ENCODE measurements around the gene CAPZA2. TPM values are rescaled to one million over a fixed set of nuclear protein-coding genes. Genes with fewer than 3 reads are reported as not detected.
"Not testable (repeated sequence)": the region's sequence is repeated elsewhere in the genome, so short reads cannot be mapped to it uniquely, and the experiment has no call there.

Gene CAPZA2
- total and polyA plus RNA-seq, 2 donors from 2014 or later, result 130 to 295 TPM

GRCh38 chr7:116815041-116815440 is 47.3 kb upstream of the CAPZA2 start:
- TF ChIP-seq CTCF (IDR thresholded peaks at IDR 0.05; ENCODE audit: borderline replicate concordance, extremely low read depth, insufficient read depth), result no peak
- no peak overlapping the region for H3K9ac ChIP-seq (ENCODE audit: low read length in 3 of 3)
- no peaks in the 10 kb centered on the region for H3K36me3 ChIP-seq (ENCODE audit: control insufficient read depth in 2 of 3, insufficient read depth in 3 of 3, low read length in 3 of 3)
- peaks cover 0 to 21% (median 5%) of the 10 kb centered on the region in 3 donors for H3K4me1 ChIP-seq (ENCODE audit: control insufficient read depth in 2 of 3, insufficient read depth in 2 of 3, low read depth in 1 of 3, low read length in 3 of 3)
- intact Hi-C loops (cut with DNase I), result loop anchor here (10.0 kb wide), 1 partner anchor 220 kb away; no protein-coding TSS in a partner anchor
- H3K4me3 ChIP-seq (ENCODE audit: low read length in 3 of 3), result no peak overlapping the region
- no peaks in the 10 kb centered on the region for H3K9me3 ChIP-seq (ENCODE audit: control insufficient read depth in 2 of 3, insufficient read depth in 1 of 3, low read length in 3 of 3)
- DNase-seq, result no peak
- H3K27me3 ChIP-seq (ENCODE audit: control insufficient read depth, insufficient read depth, low read length), result no peaks in the 10 kb centered on the region
- H3K27ac ChIP-seq (ENCODE audit: low read depth in 2 of 2, low read length in 2 of 2), result no peak overlapping the region
- no peak for FAIRE-seq

GRCh38 chr7:116820149-116820548 is 42.2 kb upstream of the CAPZA2 start:
- no peak overlapping the region for H3K4me3 ChIP-seq (ENCODE audit: low read length in 3 of 3)
- H3K27ac ChIP-seq (ENCODE audit: low read depth in 2 of 2, low read length in 2 of 2), result no peak overlapping the region
- no peaks in the 10 kb centered on the region for H3K36me3 ChIP-seq (ENCODE audit: control insufficient read depth in 2 of 3, insufficient read depth in 3 of 3, low read length in 3 of 3)
- DNase-seq (no peak), FAIRE-seq (no peak)
- no peaks in the 10 kb centered on the region for H3K27me3 ChIP-seq (ENCODE audit: control insufficient read depth, insufficient read depth, low read length)
- H3K9ac ChIP-seq (ENCODE audit: low read length in 3 of 3), result no peak overlapping the region
- no peak for TF ChIP-seq CTCF (IDR thresholded peaks at IDR 0.05; ENCODE audit: borderline replicate concordance, extremely low read depth, insufficient read depth)
- no peaks in the 10 kb centered on the region for H3K4me1 ChIP-seq (ENCODE audit: control insufficient read depth in 2 of 3, insufficient read depth in 2 of 3, low read depth in 1 of 3, low read length in 3 of 3)
- H3K9me3 ChIP-seq (ENCODE audit: control insufficient read depth in 2 of 3, insufficient read depth in 1 of 3, low read length in 3 of 3), result no peaks in the 10 kb centered on the region
- intact Hi-C loops (cut with DNase I), result no loop called here

- FAIRE-seq; H3K4me1 ChIP-seq (ENCODE audit: control insufficient read depth in 2 of 3, insufficient read depth in 2 of 3, low read depth in 1 of 3, low read length in 3 of 3); H3K9me3 ChIP-seq (ENCODE audit: control insufficient read depth in 2 of 3, insufficient read depth in 1 of 3, low read length in 3 of 3); H3K27ac ChIP-seq (ENCODE audit: low read depth in 2 of 2, low read length in 2 of 2); H3K4me3 ChIP-seq (ENCODE audit: low read length in 3 of 3); H3K36me3 ChIP-seq (ENCODE audit: control insufficient read depth in 2 of 3, insufficient read depth in 3 of 3, low read length in 3 of 3); H3K27me3 ChIP-seq (ENCODE audit: control insufficient read depth, insufficient read depth, low read length); intact Hi-C loops (cut with DNase I); H3K9ac ChIP-seq (ENCODE audit: low read length in 3 of 3); DNase-seq: not testable (repeated sequence)
Observed at GRCh38 chr7:116821647-116822046, 40.7 kb upstream of the CAPZA2 start.

GRCh38 chr7:116824449-116824848 is 37.9 kb upstream of the CAPZA2 start:
- H3K36me3 ChIP-seq (ENCODE audit: control insufficient read depth in 2 of 3, insufficient read depth in 3 of 3, low read length in 3 of 3), result no peaks in the 10 kb centered on the region
- FAIRE-seq, result no peak
- no peaks in the 10 kb centered on the region for H3K9me3 ChIP-seq (ENCODE audit: control insufficient read depth in 2 of 3, insufficient read depth in 1 of 3, low read length in 3 of 3)
- no peak for DNase-seq
- H3K4me3 ChIP-seq (ENCODE audit: low read length in 3 of 3), result no peak overlapping the region
- no peak for TF ChIP-seq CTCF (IDR thresholded peaks at IDR 0.05; ENCODE audit: borderline replicate concordance, extremely low read depth, insufficient read depth)
- H3K27ac ChIP-seq (ENCODE audit: low read depth in 2 of 2, low read length in 2 of 2), result no peak overlapping the region
- intact Hi-C loops (cut with DNase I), result no loop called here
- no peak overlapping the region for H3K9ac ChIP-seq (ENCODE audit: low read length in 3 of 3)
- no peaks in the 10 kb centered on the region for H3K27me3 ChIP-seq (ENCODE audit: control insufficient read depth, insufficient read depth, low read length)
- H3K4me1 ChIP-seq (ENCODE audit: control insufficient read depth in 2 of 3, insufficient read depth in 2 of 3, low read depth in 1 of 3, low read length in 3 of 3), result no peaks in the 10 kb centered on the region

Measured in kidney (tissue), 14 donors.